Natural killer cell (primary cell): ENCODE data around the gene DNM2. TPM values are rescaled to one million over a fixed set of nuclear protein-coding genes. Genes with fewer than 3 reads are reported as not detected.

Source experiments
- ATAC-seq, 3 donors: fragments of 150-1000 bp in 2 of 3; fragments of 200-7000 bp in 1 of 3; cut with Tn5 transposase; 1 replicate in 1 of 3; 2 replicates in 2 of 3; pipeline ENCODE4 v1.10.0; 2021; ENCODE audit warnings: mild to moderate bottlenecking in 2 of 3, moderate library complexity in 2 of 3
- DNase-seq, 2 donors: peaks; one replicate each; pipeline versions ENCODE4 v3.0.0 to v3.0.0-alpha.2; 2013 to 2021; ENCODE audit warnings: mixed read lengths in 1 of 2
- H3K27ac ChIP-seq: one replicate; pipeline ENCODE4 v1.5.1; 2013; ENCODE audit warnings: mild to moderate bottlenecking, low read length
- H3K27me3 ChIP-seq: one replicate; pipeline ENCODE4 v1.6.1; 2013; ENCODE audit warnings: low read length; ENCODE audit not compliant: control insufficient read depth, insufficient read depth
- H3K36me3 ChIP-seq: one replicate; pipeline ENCODE4 v1.6.1; 2013; ENCODE audit warnings: low read length; ENCODE audit not compliant: control insufficient read depth, insufficient read depth
- H3K4me1 ChIP-seq: one replicate; pipeline ENCODE4 v1.6.1; 2013; ENCODE audit warnings: low read length; ENCODE audit not compliant: control insufficient read depth, insufficient read depth
- H3K4me3 ChIP-seq: one replicate; pipeline ENCODE4 v1.5.1; 2013; ENCODE audit warnings: low read length
- H3K9me3 ChIP-seq: one replicate; pipeline ENCODE4 v1.6.1; 2013; ENCODE audit warnings: low read length; ENCODE audit not compliant: control insufficient read depth, insufficient read depth
- H3K27ac Mint-ChIP-seq, 2 donors: one replicate each; pipeline ENCODE4 v1.8.0; 2022; ENCODE audit warnings: mild to moderate bottlenecking in 2 of 2, mixed read lengths in 2 of 2, moderate library complexity in 1 of 2
- H3K27me3 Mint-ChIP-seq, 2 donors: one replicate each; pipeline ENCODE4 v1.8.0; 2022; ENCODE audit warnings: low read depth in 2 of 2, mixed read lengths in 2 of 2
- H3K36me3 Mint-ChIP-seq: one replicate; pipeline ENCODE4 v1.8.0; 2022; ENCODE audit warnings: mixed read lengths
- H3K4me1 Mint-ChIP-seq, 2 donors: one replicate each; pipeline ENCODE4 v1.8.0; 2022; ENCODE audit warnings: mixed read lengths in 2 of 2
- H3K4me3 Mint-ChIP-seq: one replicate; pipeline ENCODE4 v1.8.0; 2022; ENCODE audit warnings: mild to moderate bottlenecking, moderate library complexity, mixed read lengths
- H3K9me3 Mint-ChIP-seq, 2 donors: one replicate each; pipeline ENCODE4 v1.8.0; 2022; ENCODE audit warnings: mixed read lengths in 2 of 2
- WGBS: methylation state at CpG from one replicate; pipeline ENCODE4 v1.1.7; 2013; ENCODE audit warnings: missing lambda C conversion rate; ENCODE audit not compliant: insufficient coverage; 5-methylcytosine and 5-hydroxymethylcytosine counted together
- intact Hi-C: fragments of 100-400 bp; cut with micrococcal nuclease; formaldehyde crosslinking; loops from one replicate; pipeline ENCODE4 v1.14.2; 2022
- total RNA-seq, 4 donors: library from RNA; stranded (reverse); fragments of 120-200 nt in 1 of 4; gene quantifications; one replicate each; pipeline versions ENCODE4 v1.2.3 to v1.2.4, GENCODE V29; 2013 to 2022
- TF ChIP-seq, protein P1 (sequence below): fragments of 200-600 bp; IDR thresholded peaks from one replicate; pipeline ENCODE4 v1.8.0; 2022; ENCODE audit warnings: antibody characterized with exemption

DNM2 gene
- total RNA-seq, 3 donors from 2014 or later (not counting 1 experiment from before 2014, with no cell fraction given): 419 to 491 (median 428) TPM

DNA sequence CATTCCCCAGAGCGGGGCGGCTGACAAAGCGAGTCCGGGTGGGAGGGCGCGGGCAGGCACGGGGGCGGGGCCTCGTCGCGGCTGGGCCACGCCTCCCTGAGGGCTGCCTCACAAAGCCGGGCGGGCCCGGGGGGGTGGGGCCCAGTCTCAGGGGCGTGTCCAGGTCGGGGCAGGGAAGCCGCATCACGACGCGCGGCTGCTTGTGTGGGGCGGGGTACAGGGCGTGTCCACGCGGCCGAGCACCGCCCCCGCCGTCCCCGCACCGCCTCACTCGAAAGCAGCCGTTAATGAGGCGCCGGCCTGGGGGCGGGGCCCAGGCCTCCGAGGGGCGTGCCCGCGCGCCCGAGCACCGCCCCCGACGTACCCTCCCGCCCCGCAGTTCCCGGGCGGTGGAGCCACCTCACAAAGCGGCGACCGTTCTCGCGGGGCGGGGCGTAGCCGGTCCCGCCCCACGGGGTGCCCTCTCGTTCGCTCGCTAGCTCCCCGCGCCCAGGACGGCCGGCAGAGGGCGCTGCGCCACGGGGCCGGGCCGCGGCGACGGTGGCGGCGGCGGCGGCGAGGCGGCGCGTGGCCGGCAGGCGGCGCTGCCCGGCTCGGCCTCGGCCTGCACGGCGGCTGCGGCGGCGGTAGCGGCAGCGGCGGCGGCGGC, 153.2 kb downstream of the DNM2 start, which contains the start of gene CARM1:
Gene CARM1 (plus strand): TSS at position 599 of the 649 bp plus-strand sequence. CDS start 150 bp downstream, outside the sequence.
- WGBS: under 1% methylated on average over 99 of the region's 99 CpGs
- no peaks in the 10 kb centered on the region for H3K36me3 Mint-ChIP-seq
- H3K4me1 ChIP-seq: peaks cover 26% of the 10 kb centered on the region
- H3K9me3 ChIP-seq: no peaks in the 10 kb centered on the region
- no peaks in the 10 kb centered on the region for H3K27me3 ChIP-seq
- DNase-seq: peak; percentile 98 to 99
- TF ChIP-seq, protein P1, sequence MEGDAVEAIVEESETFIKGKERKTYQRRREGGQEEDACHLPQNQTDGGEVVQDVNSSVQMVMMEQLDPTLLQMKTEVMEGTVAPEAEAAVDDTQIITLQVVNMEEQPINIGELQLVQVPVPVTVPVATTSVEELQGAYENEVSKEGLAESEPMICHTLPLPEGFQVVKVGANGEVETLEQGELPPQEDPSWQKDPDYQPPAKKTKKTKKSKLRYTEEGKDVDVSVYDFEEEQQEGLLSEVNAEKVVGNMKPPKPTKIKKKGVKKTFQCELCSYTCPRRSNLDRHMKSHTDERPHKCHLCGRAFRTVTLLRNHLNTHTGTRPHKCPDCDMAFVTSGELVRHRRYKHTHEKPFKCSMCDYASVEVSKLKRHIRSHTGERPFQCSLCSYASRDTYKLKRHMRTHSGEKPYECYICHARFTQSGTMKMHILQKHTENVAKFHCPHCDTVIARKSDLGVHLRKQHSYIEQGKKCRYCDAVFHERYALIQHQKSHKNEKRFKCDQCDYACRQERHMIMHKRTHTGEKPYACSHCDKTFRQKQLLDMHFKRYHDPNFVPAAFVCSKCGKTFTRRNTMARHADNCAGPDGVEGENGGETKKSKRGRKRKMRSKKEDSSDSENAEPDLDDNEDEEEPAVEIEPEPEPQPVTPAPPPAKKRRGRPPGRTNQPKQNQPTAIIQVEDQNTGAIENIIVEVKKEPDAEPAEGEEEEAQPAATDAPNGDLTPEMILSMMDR: peak; percentile 46
- no peaks in the 10 kb centered on the region for H3K36me3 ChIP-seq
- H3K4me3 Mint-ChIP-seq: peak within 1 kb of the TSS; percentile 78
- H3K27ac ChIP-seq: peak within 1 kb of the TSS; percentile 54
- ATAC-seq: peak; percentile 83 to 95 (median 85)
- H3K27me3 Mint-ChIP-seq: no peaks in the 10 kb centered on the region
- H3K27ac Mint-ChIP-seq: peak within 1 kb of the TSS; percentile 61 to 76
- H3K4me3 ChIP-seq: peak within 1 kb of the TSS; percentile 57
- H3K4me1 Mint-ChIP-seq: peaks cover 9 to 27% of the 10 kb centered on the region in 2 donors
- intact Hi-C loops: loop anchor here (2.0 kb wide), 1 partner anchor 34 kb away; the partner anchor contains the start of gene TMED1
- H3K9me3 Mint-ChIP-seq: no peaks in the 10 kb centered on the region

DNA sequence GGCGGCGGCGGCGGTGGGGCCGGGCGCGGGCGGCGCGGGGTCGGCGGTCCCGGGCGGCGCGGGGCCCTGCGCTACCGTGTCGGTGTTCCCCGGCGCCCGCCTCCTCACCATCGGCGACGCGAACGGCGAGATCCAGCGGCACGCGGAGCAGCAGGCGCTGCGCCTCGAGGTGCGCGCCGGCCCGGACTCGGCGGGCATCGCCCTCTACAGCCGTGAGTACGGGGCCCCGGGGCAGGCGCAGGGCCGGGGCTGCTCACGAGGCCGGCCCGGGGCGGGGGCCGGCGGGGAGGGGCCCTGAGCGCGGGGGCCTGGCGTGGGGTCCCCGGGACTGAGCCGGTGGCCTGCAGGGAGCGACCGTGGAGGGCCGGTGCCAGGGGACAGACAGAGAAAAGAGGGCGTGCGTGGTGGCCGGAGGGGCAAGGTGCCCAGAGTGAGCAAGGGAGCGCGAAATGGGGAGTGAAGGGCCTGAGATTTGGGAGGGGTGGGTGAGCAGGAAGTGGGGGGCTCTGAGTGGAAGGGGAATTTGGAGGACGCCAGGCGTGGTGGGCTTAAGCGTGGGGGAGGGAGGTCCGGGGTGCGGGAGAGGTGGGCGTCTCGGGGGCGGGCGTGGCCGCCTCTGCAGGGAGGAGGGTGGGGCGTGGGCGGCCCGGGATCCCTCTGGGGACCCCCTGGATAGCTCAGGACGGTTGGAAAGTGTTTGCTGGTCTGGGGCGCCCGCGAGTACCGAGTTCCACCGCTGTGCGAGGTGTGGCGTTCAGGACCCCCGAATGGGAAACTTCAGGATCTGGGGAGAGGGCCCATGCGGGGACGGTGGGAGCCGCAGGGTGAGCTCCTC, 154.0 kb downstream of the DNM2 start:
- no peaks in the 10 kb centered on the region for H3K9me3 ChIP-seq
- H3K4me1 ChIP-seq: peaks cover 35% of the 10 kb centered on the region
- under 1% methylated on average over 90 of the region's 90 CpGs for WGBS
- ATAC-seq (no peak), DNase-seq (peak; percentile 25 to 71)
- no peaks in the 10 kb centered on the region for H3K36me3 ChIP-seq
- Mint-ChIP-seq H3K4me1 (peaks cover 9 to 27% of the 10 kb centered on the region in 2 donors), H3K4me3 (peak overlapping the region; percentile 78), H3K9me3 (no peaks in the 10 kb centered on the region), H3K27ac (peak overlapping the region; percentile 60 to 76), H3K27me3 (no peaks in the 10 kb centered on the region), H3K36me3 (no peaks in the 10 kb centered on the region)
- H3K27ac ChIP-seq: no peak overlapping the region
- H3K27me3 ChIP-seq: no peaks in the 10 kb centered on the region
- TF ChIP-seq, protein P1: no peak
- H3K4me3 ChIP-seq: peak overlapping the region; percentile 57
- intact Hi-C loops: loop anchor here (2.0 kb wide), 1 partner anchor 35 kb away; the partner anchor contains the start of gene TMED1

DNA sequence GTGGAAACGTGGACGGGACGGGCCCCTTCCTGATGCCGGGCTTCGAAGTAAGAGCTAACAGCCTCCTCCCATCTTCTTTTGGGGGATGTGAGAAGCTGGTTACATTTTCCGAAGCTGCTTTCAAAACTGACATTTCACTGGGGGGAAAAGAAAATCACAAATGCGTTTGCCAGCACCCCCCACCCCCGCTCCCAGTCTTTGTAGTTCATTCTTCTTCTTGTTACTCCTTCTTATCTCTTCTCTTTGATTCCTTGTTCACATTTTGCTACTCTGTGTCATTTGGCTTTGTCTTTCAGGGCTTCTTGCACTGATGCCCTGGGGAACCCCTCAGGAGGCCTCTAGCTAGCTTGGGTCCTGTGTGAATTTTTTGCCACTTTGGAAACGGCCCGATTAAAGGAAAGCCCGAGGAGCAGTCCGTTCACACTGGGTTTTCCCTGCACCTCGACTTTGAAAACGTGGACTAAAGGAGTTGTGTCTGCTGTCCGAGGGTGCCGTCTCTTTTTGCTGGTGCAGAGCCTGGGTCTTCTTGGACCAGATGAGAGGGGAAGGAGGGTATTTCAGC, 154.7 kb downstream of the DNM2 start:
- intact Hi-C loops: no loop called here
- Mint-ChIP-seq H3K9me3 (no peaks in the 10 kb centered on the region), H3K4me3 (peak overlapping the region; percentile 78), H3K27me3 (no peaks in the 10 kb centered on the region), H3K4me1 (peaks cover 9 to 27% of the 10 kb centered on the region in 2 donors), H3K36me3 (no peaks in the 10 kb centered on the region), H3K27ac (peak overlapping the region; percentile 60 to 76)
- 33% methylated on average over 13 of the region's 16 CpGs for WGBS
- Histone ChIP-seq H3K36me3 (no peaks in the 10 kb centered on the region), H3K4me3 (peak overlapping the region; percentile 57), H3K27me3 (no peaks in the 10 kb centered on the region), H3K27ac (no peak overlapping the region), H3K9me3 (no peaks in the 10 kb centered on the region), H3K4me1 (peaks cover 36% of the 10 kb centered on the region)
- no peak for ATAC-seq
- DNase-seq: peak in 1 of 2 donors; percentile 39
- TF ChIP-seq, protein P1: no peak
